GM12873 (cell line): ENCODE results near the gene PHYH.

Experiments used
- TF ChIP-seq, protein P1 (sequence below): IDR thresholded peaks from 2 replicates; pipeline ENCODE4 v1.5.1; 2012; ENCODE audit warnings: low read depth, mild to moderate bottlenecking, moderate library complexity, low read length, control low read depth; ENCODE audit not compliant: insufficient read depth; ENCODE audit errors: missing control alignments

PHYH gene

DNA sequence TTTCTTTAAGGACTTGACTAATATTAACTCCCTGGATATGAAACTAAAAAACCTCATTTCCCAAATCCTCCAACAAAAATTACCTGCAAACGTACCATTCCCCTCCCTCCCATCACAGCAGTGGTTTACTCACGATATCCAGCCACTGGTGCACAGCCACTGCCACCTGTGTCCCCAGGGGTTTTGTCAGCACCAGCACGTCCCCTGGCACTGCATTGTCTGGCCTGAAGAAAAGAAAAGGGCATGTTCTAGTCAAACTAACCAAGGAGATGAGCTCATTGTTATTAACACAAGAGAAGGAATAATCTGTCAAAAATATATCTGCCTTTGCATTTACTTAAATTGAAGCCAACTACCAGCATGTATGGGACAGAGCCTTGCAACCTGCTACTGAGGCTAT is 29.7 kb upstream of the PHYH start:
- TF ChIP-seq, protein P1, sequence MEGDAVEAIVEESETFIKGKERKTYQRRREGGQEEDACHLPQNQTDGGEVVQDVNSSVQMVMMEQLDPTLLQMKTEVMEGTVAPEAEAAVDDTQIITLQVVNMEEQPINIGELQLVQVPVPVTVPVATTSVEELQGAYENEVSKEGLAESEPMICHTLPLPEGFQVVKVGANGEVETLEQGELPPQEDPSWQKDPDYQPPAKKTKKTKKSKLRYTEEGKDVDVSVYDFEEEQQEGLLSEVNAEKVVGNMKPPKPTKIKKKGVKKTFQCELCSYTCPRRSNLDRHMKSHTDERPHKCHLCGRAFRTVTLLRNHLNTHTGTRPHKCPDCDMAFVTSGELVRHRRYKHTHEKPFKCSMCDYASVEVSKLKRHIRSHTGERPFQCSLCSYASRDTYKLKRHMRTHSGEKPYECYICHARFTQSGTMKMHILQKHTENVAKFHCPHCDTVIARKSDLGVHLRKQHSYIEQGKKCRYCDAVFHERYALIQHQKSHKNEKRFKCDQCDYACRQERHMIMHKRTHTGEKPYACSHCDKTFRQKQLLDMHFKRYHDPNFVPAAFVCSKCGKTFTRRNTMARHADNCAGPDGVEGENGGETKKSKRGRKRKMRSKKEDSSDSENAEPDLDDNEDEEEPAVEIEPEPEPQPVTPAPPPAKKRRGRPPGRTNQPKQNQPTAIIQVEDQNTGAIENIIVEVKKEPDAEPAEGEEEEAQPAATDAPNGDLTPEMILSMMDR: no peak

DNA sequence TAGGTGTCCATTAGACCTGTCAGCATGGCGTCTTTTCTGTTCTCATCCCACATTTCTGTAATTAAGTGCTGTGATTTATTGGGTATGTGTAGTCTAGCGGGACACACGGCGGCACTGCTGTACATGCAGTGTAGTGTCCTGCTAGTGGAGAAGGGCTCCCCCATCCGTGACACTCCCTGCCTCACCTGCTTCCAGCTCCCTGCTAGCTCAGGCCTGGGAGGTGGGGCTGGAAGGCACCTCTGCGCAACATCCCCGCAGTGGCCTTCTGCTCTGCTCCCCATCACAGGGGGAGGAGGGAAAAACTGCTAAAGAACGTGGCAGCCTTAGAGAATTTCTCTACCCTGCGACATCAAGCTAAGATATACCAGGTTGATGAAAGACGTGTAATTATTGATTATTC is 28.7 kb upstream of the PHYH start:
- TF ChIP-seq, protein P1: no peak

GRCh38 chr10:13328126-13328525 is 28.3 kb upstream of the PHYH start:
- TF ChIP-seq, protein P1: no peak

- TF ChIP-seq, protein P1: no peak
Measured at GRCh38 chr10:13327534-13327933, 27.7 kb upstream of the PHYH start.

DNA sequence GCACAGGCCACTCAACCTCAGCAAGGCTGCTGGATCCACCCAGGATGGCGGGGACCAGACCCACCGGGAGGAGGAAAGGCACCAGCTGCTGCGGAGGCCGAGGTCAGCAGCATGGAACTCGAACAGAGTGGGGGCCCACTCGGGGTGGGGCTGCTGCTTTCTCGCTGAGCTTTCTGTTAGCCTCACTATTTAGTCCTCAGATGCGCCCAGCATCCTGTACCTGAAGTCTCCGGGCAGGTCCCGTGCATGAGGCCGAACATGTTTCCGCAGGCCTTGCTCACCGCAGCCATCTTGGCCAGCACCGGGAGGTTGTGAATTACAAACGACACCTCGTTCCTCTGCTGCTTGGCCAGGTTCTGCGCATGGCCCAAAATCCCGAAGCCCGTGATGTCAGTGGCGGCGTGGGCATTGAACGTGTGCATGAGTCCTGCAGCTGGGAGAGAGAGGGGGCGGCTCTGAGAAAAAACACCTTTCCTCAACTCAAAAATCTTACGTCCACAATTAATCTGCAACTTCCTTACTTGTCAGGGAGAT is 22.8 kb upstream of the PHYH start:
- TF ChIP-seq, protein P1: no peak

- TF ChIP-seq, protein P1: no peak
Measured at GRCh38 chr10:13321576-13321975, 21.7 kb upstream of the PHYH start.

GRCh38 chr10:13319166-13319565 is 19.3 kb upstream of the PHYH start:
- TF ChIP-seq, protein P1: no peak

DNA sequence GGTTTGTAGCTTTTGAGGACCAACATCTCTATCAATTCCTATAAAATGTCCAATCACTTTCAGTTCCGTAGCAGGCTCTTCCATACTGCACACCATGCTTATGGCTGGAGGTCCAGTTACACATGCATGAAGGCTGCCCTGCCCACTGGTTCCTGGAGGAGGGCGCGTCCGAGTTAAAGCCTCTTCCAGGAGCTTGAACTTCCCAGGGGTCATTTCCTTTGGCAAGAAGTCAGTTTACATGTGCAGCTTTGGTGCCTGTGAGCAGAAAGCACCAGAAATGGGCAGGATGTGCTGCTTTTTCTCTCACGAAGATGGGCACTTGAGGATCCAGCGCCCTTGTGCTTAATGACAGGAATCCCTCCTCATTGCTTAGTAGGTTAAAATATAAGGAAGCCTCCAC is 17.6 kb upstream of the PHYH start:
- TF ChIP-seq, protein P1: no peak
